ENCODE data around the gene CUBN. TPM values are rescaled to one million over a fixed set of nuclear protein-coding genes. Genes with fewer than 3 reads are reported as not detected.

CUBN gene
- total and polyA plus RNA-seq, 9 of the 15 experiments (the other 6 are each of a cell fraction or from before 2014, with no cell fraction given) = 0.04 to 0.33 (median 0.09) TPM

GRCh38 chr10:16916496-16916895 is 213.1 kb downstream of the CUBN start (continued):
- TF ChIP-seq ZNF217 (CRISPR knock-in tag; IDR thresholded peaks at IDR 0.05) = no peak
- TF ChIP-seq ZNF41 (CRISPR knock-in tag; conservative IDR thresholded peaks at IDR 0.05) = no peak
- no peak for TF ChIP-seq OTX1 (CRISPR knock-in tag; IDR thresholded peaks at IDR 0.05)
- peak; percentile 68; the same call in 1 of the 2 replicates for TF ChIP-seq C11orf30 (IDR thresholded peaks at IDR 0.05; ENCODE audit: low read depth)
- TF ChIP-seq HMGN3 (IDR thresholded peaks at IDR 0.05; ENCODE audit: borderline replicate concordance, extremely low read depth, insufficient read length, low read depth, low read length) = no peak

GRCh38 chr10:16915300-16915699 is 214.3 kb downstream of the CUBN start:
- Histone ChIP-seq H3K9ac (ENCODE audit: insufficient read depth in 1 of 2, low read depth in 2 of 2, low read length in 2 of 2) (no peak overlapping the region), H3K4me1 (replicated peaks in 1 of 2; ENCODE audit: control insufficient read depth in 2 of 2, insufficient read depth in 2 of 2, low read length in 2 of 2) (no peaks in the 10 kb centered on the region; a peak in 1 of 5 replicates), H3K9me1 (ENCODE audit: control insufficient read depth, insufficient read depth, low read length) (no peaks in the 10 kb centered on the region), H2AFZ (ENCODE audit: low read depth, low read length) (no peak overlapping the region), H3K9me3 (replicated peaks; ENCODE audit: control insufficient read depth, insufficient read depth, low read depth, low read length) (no peaks in the 10 kb centered on the region), H3K79me2 (ENCODE audit: control insufficient read depth, insufficient read depth, low read length) (no peaks in the 10 kb centered on the region), H3K4me2 (ENCODE audit: insufficient read depth, low read length) (no peak overlapping the region), H3K4me3 (no peak overlapping the region), H3K27me3 (ENCODE audit: control insufficient read depth in 2 of 2, insufficient read depth in 2 of 2, low read length in 2 of 2) (no peaks in the 10 kb centered on the region; a peak in 1 of 5 replicates), H3K36me3 (ENCODE audit: control insufficient read depth, insufficient read depth, low read length) (no peaks in the 10 kb centered on the region), H3K27ac (ENCODE audit: extremely low read depth, low read depth, low read length) (no peak overlapping the region), H4K20me1 (replicated peaks; ENCODE audit: control insufficient read depth, insufficient read depth, low read length) (no peaks in the 10 kb centered on the region)
- ChIA-PET POLR2A (interaction anchor here (0.8 kb wide), 2 partner anchors 14 to 23 kb away, joined by 3 to 4 read pairs; no protein-coding TSS in a partner anchor), CTCF (ENCODE audit: low intra/inter-chr PET ratio) (no interaction called here)
- no peak for TF ChIP-seq BDP1 (IDR thresholded peaks at IDR 0.05; ENCODE audit: insufficient read depth, insufficient read length)
- TF ChIP-seq ZNF395 (CRISPR knock-in tag; IDR thresholded peaks at IDR 0.05) = no peak
- 0 out of 4 replicates have a peak, but pooled peaks of 1 of the 2 experiments have one; percentile 15 for TF ChIP-seq RAD21 (CRISPR knock-in tag; conservative IDR thresholded peaks at IDR 0.05 in 1 of 2, IDR thresholded peaks at IDR 0.05 in 1 of 2)
- no peak for TF ChIP-seq CHAMP1 (IDR thresholded peaks at IDR 0.05)
- no peak for TF ChIP-seq ZNF77 (CRISPR knock-in tag; IDR thresholded peaks at IDR 0.05)
- peak; percentile 8 to 23 (median 16); a peak in 1 of 6 replicates for TF ChIP-seq CTCF (IDR thresholded peaks at IDR 0.05 in 2 of 3, conservative IDR thresholded peaks at IDR 0.05 in 1 of 3; ENCODE audit: insufficient read depth in 2 of 3, low read depth in 1 of 3, low read length in 3 of 3)
- no peak for FAIRE-seq
- DNase-seq (ENCODE audit: extremely low read depth in 1 of 4, low spot score in 3 of 4) = peak in 1 of 4 experiments; percentile 12
- peak; percentile 53; the same call in 2 of the 3 replicates for ATAC-seq
- intact Hi-C loops (cut with micrococcal nuclease) (no loop called here), in situ Hi-C loops (cut with MboI) (no loop called here)
- BruUV-seq (replicated peaks) = no TSS peak
- WGBS (ENCODE audit: insufficient coverage, low coverage, missing lambda C conversion rate) = 17% methylated on average over 2 of the region's 2 CpGs

Measured in K562 (cell line).